Gastroesophageal sphincter (tissue), 4 donors: Measurements from ENCODE around the gene OTP. TPM values are rescaled to one million over a fixed set of nuclear protein-coding genes. Genes with fewer than 3 reads are reported as not detected.

ENCODE experiments used
- total RNA-seq, 4 donors: library from RNA; depleted of rRNA; stranded (reverse); fragments of >200 nt; gene quantifications; one replicate each; pipeline ENCODE4 v1.1.0, GENCODE V29; 2016

The OTP gene
- total RNA-seq, 4 donors from 2014 or later = 0.50 TPM; not detected in 3

Other genes starting within 250 kb of the OTP start
- 10 to 100 TPM; 23.2 to 55.7 (median 33.2) TPM for gene WDR41, start 146.4 kb downstream of the OTP start, total RNA-seq
- 100 to 1,000 TPM; 137 to 172 (median 153) TPM for gene TBCA, start 137.6 kb upstream of the OTP start, total RNA-seq